Suprapubic skin (tissue), 4 donors: ENCODE measurements around the gene KLHL1. TPM values are rescaled to one million over a fixed set of nuclear protein-coding genes. Genes with fewer than 3 reads are reported as not detected.

Experiments used
- DNase-seq, 2 donors: peaks; one replicate each; pipeline ENCODE4 v3.0.0-alpha.2; 2019; ENCODE audit warnings: low spot score in 2 of 2
- H3K27ac ChIP-seq: fragments of 200-600 bp; sonication (generic); one replicate; pipeline ENCODE4 v1.5.1; 2019
- H3K27me3 ChIP-seq: fragments of 200-600 bp; sonication (generic); one replicate; pipeline ENCODE4 v1.5.1; 2019
- H3K36me3 ChIP-seq: fragments of 200-600 bp; sonication (generic); one replicate; pipeline ENCODE4 v1.5.1; 2019
- H3K4me1 ChIP-seq: fragments of 200-600 bp; sonication (generic); one replicate; pipeline ENCODE4 v1.5.1; 2019
- H3K4me3 ChIP-seq: fragments of 200-600 bp; sonication (generic); one replicate; pipeline ENCODE4 v1.5.1; 2019; ENCODE audit warnings: mild to moderate bottlenecking
- H3K9me3 ChIP-seq: fragments of 200-600 bp; sonication (generic); one replicate; pipeline ENCODE4 v1.5.1; 2019
- EP300 ChIP-seq: sonication (generic); formaldehyde crosslinking; IDR thresholded peaks from one replicate; pipeline ENCODE4 v1.6.1; 2017; ENCODE audit warnings: antibody characterized with exemption
- POLR2A ChIP-seq, 2 donors: fragments of 450-650 bp; IDR thresholded peaks; one replicate each; pipeline ENCODE4 v1.6.1; 2017; ENCODE audit warnings: antibody characterized with exemption in 2 of 2, mild to moderate bottlenecking in 2 of 2, moderate library complexity in 2 of 2
- POLR2AphosphoS5 ChIP-seq, 3 donors: sonication (generic); formaldehyde crosslinking; IDR thresholded peaks; one replicate each; pipeline ENCODE4 v1.6.1; 2017; ENCODE audit warnings: antibody characterized with exemption in 3 of 3
- WGBS: methylation state at CpG from one replicate; pipeline ENCODE4 v1.1.5; 2018; 5-methylcytosine and 5-hydroxymethylcytosine counted together
- total RNA-seq, 4 donors: library from RNA; depleted of rRNA; stranded (reverse); fragments of >200 nt; gene quantifications; one replicate each; pipeline ENCODE4 v1.1.0, GENCODE V29; 2016
- TF ChIP-seq, protein P1 (sequence below), 2 donors: fragments of 200-600 bp in 1 of 2; fragments of 450-650 bp in 1 of 2; sonication (generic) in 1 of 2; IDR thresholded peaks; one replicate each; pipeline ENCODE4 v1.5.1; 2016 to 2019; ENCODE audit warnings: antibody characterized with exemption in 2 of 2, mild to moderate bottlenecking in 1 of 2, moderate library complexity in 1 of 2

KLHL1 gene
- total RNA-seq, 4 donors from 2014 or later: not detected

DNA sequence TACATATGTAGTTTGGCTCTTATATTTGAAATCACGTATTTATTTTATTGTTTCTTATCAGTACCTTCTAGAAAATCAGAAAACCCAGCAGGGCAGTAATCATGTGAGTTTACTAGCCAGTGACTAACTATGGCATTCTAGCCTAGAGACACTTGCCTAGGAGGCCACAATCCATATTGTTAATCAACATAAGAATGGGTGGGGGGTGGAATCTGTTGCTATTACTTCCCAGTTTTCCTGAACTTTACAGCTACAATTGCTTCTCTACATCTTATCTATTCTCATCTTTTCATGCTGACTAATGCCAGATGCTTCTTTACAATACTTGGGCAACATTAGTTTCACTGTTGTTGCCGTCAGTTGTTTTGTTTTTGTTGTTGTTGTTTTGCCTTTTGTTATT lies 19.3 kb downstream of the KLHL1 start:
- H3K36me3 ChIP-seq: no peaks in the 10 kb centered on the region
- H3K9me3 ChIP-seq: no peaks in the 10 kb centered on the region
- no peak for TF ChIP-seq POLR2A (IDR thresholded peaks at IDR 0.05)
- no peak for TF ChIP-seq EP300
- TF ChIP-seq, protein P1, sequence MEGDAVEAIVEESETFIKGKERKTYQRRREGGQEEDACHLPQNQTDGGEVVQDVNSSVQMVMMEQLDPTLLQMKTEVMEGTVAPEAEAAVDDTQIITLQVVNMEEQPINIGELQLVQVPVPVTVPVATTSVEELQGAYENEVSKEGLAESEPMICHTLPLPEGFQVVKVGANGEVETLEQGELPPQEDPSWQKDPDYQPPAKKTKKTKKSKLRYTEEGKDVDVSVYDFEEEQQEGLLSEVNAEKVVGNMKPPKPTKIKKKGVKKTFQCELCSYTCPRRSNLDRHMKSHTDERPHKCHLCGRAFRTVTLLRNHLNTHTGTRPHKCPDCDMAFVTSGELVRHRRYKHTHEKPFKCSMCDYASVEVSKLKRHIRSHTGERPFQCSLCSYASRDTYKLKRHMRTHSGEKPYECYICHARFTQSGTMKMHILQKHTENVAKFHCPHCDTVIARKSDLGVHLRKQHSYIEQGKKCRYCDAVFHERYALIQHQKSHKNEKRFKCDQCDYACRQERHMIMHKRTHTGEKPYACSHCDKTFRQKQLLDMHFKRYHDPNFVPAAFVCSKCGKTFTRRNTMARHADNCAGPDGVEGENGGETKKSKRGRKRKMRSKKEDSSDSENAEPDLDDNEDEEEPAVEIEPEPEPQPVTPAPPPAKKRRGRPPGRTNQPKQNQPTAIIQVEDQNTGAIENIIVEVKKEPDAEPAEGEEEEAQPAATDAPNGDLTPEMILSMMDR (IDR thresholded peaks at IDR 0.05): no peak
- no peak for TF ChIP-seq POLR2AphosphoS5 (IDR thresholded peaks at IDR 0.05)
- H3K27ac ChIP-seq: no peak overlapping the region
- H3K4me3 ChIP-seq: no peak overlapping the region
- H3K4me1 ChIP-seq: no peaks in the 10 kb centered on the region
- 78% methylated on average over 2 of the region's 2 CpGs for WGBS
- no peaks in the 10 kb centered on the region for H3K27me3 ChIP-seq
- DNase-seq: no peak

DNA sequence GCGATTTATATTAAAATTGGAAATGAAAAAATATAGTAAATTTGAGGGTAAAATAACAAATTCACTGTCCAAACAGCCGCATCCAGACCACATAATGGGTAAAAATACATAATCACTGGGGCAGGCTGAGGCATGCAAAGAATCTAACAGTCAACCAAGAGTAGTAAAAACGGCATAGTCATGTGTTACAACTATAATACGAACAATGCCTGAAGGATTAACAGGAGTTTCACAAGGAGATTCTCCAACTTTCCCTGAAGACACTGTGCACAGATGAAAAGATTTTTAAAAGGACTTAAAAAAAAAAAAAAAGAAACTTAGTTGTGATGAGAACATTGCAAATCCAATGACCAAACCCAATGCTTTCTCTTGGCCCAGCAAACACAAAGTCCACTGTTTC lies 21.0 kb downstream of the KLHL1 start:
- Histone ChIP-seq H3K27ac (no peak overlapping the region), H3K27me3 (no peaks in the 10 kb centered on the region), H3K36me3 (no peaks in the 10 kb centered on the region), H3K9me3 (no peaks in the 10 kb centered on the region), H3K4me1 (no peaks in the 10 kb centered on the region), H3K4me3 (no peak overlapping the region)
- no peak for DNase-seq
- TF ChIP-seq EP300 (no peak), POLR2AphosphoS5 (IDR thresholded peaks at IDR 0.05) (no peak), POLR2A (IDR thresholded peaks at IDR 0.05) (no peak)
- TF ChIP-seq, protein P1 (IDR thresholded peaks at IDR 0.05): no peak
- WGBS: 53% methylated on average over 4 of the region's 4 CpGs

DNA sequence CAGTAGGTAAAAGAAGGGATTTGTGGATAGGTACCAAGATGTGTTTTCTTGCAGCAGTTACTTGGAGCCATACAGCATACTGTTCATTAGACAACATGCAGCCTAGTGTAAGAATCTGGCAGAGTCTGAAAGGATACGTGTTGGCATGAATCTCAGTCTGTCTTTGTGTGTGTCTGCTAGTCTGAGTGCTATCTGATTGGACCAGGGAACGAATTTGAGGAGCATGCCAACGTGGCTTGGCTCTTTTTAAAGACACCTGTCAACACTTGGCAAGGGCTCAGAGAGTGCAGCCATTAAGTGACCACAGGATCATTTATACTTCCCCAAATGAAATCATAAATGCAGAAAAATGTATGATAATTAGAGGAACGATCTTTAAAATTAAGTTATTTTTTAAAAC lies 28.2 kb downstream of the KLHL1 start:
- TF ChIP-seq POLR2AphosphoS5 (IDR thresholded peaks at IDR 0.05) (no peak), EP300 (no peak), POLR2A (IDR thresholded peaks at IDR 0.05) (no peak)
- TF ChIP-seq, protein P1 (IDR thresholded peaks at IDR 0.05): no peak
- no peak for DNase-seq
- Histone ChIP-seq H3K9me3 (no peaks in the 10 kb centered on the region), H3K27ac (no peak overlapping the region), H3K36me3 (no peaks in the 10 kb centered on the region), H3K4me3 (no peak overlapping the region), H3K27me3 (no peaks in the 10 kb centered on the region), H3K4me1 (no peaks in the 10 kb centered on the region)
- 42% methylated on average over 4 of the region's 4 CpGs for WGBS

DNA sequence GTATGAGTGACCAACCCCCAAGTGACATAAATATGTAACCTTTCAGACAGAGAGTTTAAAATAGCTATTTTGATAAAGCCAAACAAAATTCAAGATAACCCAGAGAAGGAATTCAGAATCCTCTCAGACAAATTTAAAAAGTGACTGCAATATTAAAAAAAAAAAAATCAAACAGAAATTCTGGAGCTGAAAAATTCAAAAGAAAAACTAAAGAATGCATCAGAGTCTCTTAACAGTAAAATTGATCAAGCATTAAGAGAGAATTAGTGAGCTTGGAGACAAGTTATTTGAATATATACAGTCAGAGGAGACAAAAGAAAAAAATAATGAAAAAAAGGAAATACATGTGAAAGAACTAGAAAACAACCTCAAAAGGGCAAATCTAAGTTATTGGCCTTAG lies 53.7 kb downstream of the KLHL1 start:
- TF ChIP-seq EP300 (no peak), POLR2A (IDR thresholded peaks at IDR 0.05) (no peak), POLR2AphosphoS5 (IDR thresholded peaks at IDR 0.05) (no peak)
- TF ChIP-seq, protein P1 (IDR thresholded peaks at IDR 0.05): no peak
- Histone ChIP-seq H3K36me3 (no peaks in the 10 kb centered on the region), H3K27me3 (no peaks in the 10 kb centered on the region), H3K27ac (no peak overlapping the region), H3K9me3 (no peaks in the 10 kb centered on the region), H3K4me1 (no peaks in the 10 kb centered on the region), H3K4me3 (no peak overlapping the region)
- DNase-seq: no peak

DNA sequence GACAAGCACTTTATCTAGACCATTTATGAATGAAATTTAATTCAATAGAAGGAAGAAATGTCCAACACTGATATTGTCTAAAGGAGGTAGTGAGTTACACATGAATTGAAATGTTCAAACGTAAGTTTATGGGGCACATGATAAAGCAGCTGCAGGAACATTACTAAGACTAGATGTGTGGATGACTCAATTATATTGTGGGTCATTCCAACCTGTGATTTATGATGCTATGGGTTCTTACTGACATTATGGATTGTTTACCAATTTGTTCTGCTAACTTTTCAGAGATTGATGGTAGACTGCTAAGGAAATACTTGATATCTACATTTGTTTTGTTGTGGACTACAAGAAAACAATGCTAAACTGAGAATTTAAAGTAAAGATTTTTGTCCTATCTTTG lies 56.7 kb downstream of the KLHL1 start:
- no peaks in the 10 kb centered on the region for H3K27me3 ChIP-seq
- no peaks in the 10 kb centered on the region for H3K9me3 ChIP-seq
- no peaks in the 10 kb centered on the region for H3K4me1 ChIP-seq
- WGBS: 67% methylated on average over 1 of the region's 1 CpG
- H3K36me3 ChIP-seq: no peaks in the 10 kb centered on the region
- no peak overlapping the region for H3K27ac ChIP-seq
- no peak for TF ChIP-seq POLR2A (IDR thresholded peaks at IDR 0.05)
- TF ChIP-seq, protein P1 (IDR thresholded peaks at IDR 0.05): no peak
- no peak for TF ChIP-seq POLR2AphosphoS5 (IDR thresholded peaks at IDR 0.05)
- no peak for TF ChIP-seq EP300
- no peak for DNase-seq
- H3K4me3 ChIP-seq: no peak overlapping the region
